MCF 10A (cell line): ENCODE data around the gene MAGI1. TPM values are rescaled to one million over a fixed set of nuclear protein-coding genes. Genes with fewer than 3 reads are reported as not detected.

Source experiments
- BruUV-seq: library from RNA; stranded (reverse); fragments of 400-500 nt; replicated peaks from 2 replicates; lab custom pipeline; 2021; lab: Mats Ljungman, UMichigan
- CTCF ChIA-PET: fragments of 300-600 bp; sonication (Branson Sonifier 250); formaldehyde crosslinking; extraction: SDS; loops from one replicate; lab custom pipeline; 2021; ENCODE audit warnings: antibody characterized with exemption, inconsistent platforms; lab: Yijun Ruan, JAX
- POLR2A ChIA-PET: fragments of 300-600, 350-650 bp; sonication (Branson Sonifier 250); formaldehyde crosslinking; extraction: SDS; loops from one replicate; lab custom pipeline; 2020; ENCODE audit warnings: antibody characterized with exemption, inconsistent platforms; lab: Yijun Ruan, JAX
- DNase-seq: peaks from one replicate; pipeline ENCODE4 v3.0.0-alpha.2; 2018; ENCODE audit not compliant: unreplicated experiment
- H3K27ac Mint-ChIP-seq: one replicate; pipeline ENCODE4 v1.8.0; 2022; ENCODE audit warnings: mild to moderate bottlenecking, low read depth, mixed read lengths; ENCODE audit not compliant: unreplicated experiment
- H3K27me3 Mint-ChIP-seq: one replicate; pipeline ENCODE4 v1.8.0; 2022; ENCODE audit warnings: mixed read lengths; ENCODE audit not compliant: insufficient read depth, unreplicated experiment
- H3K36me3 Mint-ChIP-seq: one replicate; pipeline ENCODE4 v1.8.0; 2022; ENCODE audit warnings: mild to moderate bottlenecking, moderate library complexity, mixed read lengths; ENCODE audit not compliant: insufficient read depth, unreplicated experiment
- H3K4me1 Mint-ChIP-seq: one replicate; pipeline ENCODE4 v1.8.0; 2022; ENCODE audit warnings: mixed read lengths; ENCODE audit not compliant: insufficient read depth, unreplicated experiment
- H3K4me3 Mint-ChIP-seq: one replicate; pipeline ENCODE4 v1.8.0; 2022; ENCODE audit warnings: mild to moderate bottlenecking, moderate library complexity, mixed read lengths; ENCODE audit not compliant: unreplicated experiment
- H3K9me3 Mint-ChIP-seq: one replicate; pipeline ENCODE4 v1.8.0; 2022; ENCODE audit warnings: mixed read lengths; ENCODE audit not compliant: unreplicated experiment
- intact Hi-C: fragments of 100-400 bp; cut with micrococcal nuclease; formaldehyde crosslinking; loops from 2 replicates; pipeline ENCODE4 v1.14.1; 2022
- total RNA-seq: library from RNA; stranded (reverse); gene quantifications from 2 replicates; pipeline ENCODE4 v1.2.3, GENCODE V29; 2022
- TF ChIP-seq, protein P1 (sequence below): fragments of 200-600 bp; IDR thresholded peaks from one replicate; pipeline ENCODE4 v1.8.0; 2022; ENCODE audit warnings: antibody characterized with exemption, mild to moderate bottlenecking; ENCODE audit not compliant: unreplicated experiment

Gene MAGI1
- total RNA-seq, 1 experiment from 2014 or later: 6.2 TPM

DNA sequence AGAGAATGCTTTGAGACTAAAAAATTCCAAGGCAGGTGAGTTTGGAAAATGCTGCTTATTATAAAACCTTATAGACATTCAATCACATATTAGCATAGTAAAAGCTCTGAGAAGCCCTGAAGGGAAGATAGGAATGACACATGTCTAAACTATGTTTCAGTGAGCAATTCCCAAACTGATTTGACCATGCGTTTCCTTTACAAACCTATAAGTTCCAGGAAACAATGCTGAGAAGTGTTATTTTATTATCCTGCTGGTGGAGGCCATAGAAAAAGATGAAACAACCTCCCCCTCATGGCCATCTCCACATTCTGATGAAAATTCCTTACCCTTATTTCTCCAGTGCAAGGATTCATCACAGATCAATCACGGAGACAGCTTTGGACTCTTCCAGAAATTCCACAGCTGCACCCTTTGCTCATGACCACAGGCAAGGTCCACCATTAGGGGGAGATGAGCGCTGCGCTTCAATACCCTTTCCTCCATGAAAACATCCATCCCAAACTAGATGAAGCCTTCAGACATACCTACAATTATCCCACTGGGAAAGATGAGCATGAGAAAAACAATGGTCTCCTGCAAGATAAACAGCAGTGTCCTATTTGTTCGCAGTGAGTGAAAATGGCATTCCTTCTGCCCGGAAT, 372.1 kb downstream of the MAGI1 start:
- Mint-ChIP-seq H3K27me3 (no peaks in the 10 kb centered on the region), H3K27ac (no peak overlapping the region), H3K4me1 (peaks cover 20% of the 10 kb centered on the region), H3K9me3 (no peaks in the 10 kb centered on the region), H3K4me3 (no peak overlapping the region), H3K36me3 (no peaks in the 10 kb centered on the region)
- no peak for DNase-seq
- TF ChIP-seq, protein P1, sequence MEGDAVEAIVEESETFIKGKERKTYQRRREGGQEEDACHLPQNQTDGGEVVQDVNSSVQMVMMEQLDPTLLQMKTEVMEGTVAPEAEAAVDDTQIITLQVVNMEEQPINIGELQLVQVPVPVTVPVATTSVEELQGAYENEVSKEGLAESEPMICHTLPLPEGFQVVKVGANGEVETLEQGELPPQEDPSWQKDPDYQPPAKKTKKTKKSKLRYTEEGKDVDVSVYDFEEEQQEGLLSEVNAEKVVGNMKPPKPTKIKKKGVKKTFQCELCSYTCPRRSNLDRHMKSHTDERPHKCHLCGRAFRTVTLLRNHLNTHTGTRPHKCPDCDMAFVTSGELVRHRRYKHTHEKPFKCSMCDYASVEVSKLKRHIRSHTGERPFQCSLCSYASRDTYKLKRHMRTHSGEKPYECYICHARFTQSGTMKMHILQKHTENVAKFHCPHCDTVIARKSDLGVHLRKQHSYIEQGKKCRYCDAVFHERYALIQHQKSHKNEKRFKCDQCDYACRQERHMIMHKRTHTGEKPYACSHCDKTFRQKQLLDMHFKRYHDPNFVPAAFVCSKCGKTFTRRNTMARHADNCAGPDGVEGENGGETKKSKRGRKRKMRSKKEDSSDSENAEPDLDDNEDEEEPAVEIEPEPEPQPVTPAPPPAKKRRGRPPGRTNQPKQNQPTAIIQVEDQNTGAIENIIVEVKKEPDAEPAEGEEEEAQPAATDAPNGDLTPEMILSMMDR: no peak
- BruUV-seq: no TSS peak
- intact Hi-C loops: no loop called here
- ChIA-PET POLR2A (no interaction called here), CTCF (no interaction called here)

DNA sequence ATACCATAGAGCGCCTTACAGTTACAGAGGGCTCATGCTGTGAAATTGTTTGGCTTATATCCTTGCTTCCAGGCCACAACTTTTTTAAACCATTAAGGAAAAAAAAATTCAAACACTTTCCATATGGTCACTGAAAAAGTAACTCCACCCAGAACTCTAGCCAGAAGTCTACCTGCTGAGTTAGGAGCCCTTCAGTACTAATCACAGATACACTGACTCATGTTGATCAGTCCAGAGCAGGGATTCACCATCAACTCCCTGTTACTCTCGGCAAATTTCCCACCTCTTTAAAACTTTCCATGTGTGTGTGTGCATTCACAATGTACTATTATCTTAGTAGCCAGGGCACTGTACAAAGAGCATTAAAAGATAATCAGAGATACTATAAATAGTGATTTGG, 372.8 kb downstream of the MAGI1 start:
- peaks cover 20% of the 10 kb centered on the region for H3K4me1 Mint-ChIP-seq
- DNase-seq: no peak
- no peaks in the 10 kb centered on the region for H3K36me3 Mint-ChIP-seq
- no peaks in the 10 kb centered on the region for H3K27me3 Mint-ChIP-seq
- BruUV-seq: no TSS peak
- intact Hi-C loops: no loop called here
- no peak overlapping the region for H3K27ac Mint-ChIP-seq
- H3K4me3 Mint-ChIP-seq: no peak overlapping the region
- TF ChIP-seq, protein P1: no peak
- ChIA-PET POLR2A (no interaction called here), CTCF (no interaction called here)
- no peaks in the 10 kb centered on the region for H3K9me3 Mint-ChIP-seq

- intact Hi-C loops: no loop called here
- TF ChIP-seq, protein P1: no peak
- CTCF ChIA-PET: no interaction called here
- no peaks in the 10 kb centered on the region for H3K27me3 Mint-ChIP-seq
- H3K4me3 Mint-ChIP-seq: no peak overlapping the region
- H3K9me3 Mint-ChIP-seq: no peaks in the 10 kb centered on the region
- H3K4me1 Mint-ChIP-seq: peaks cover 18% of the 10 kb centered on the region
- no peak overlapping the region for H3K27ac Mint-ChIP-seq
- POLR2A ChIA-PET: no interaction called here
- no peaks in the 10 kb centered on the region for H3K36me3 Mint-ChIP-seq
- DNase-seq: no peak
- no TSS peak for BruUV-seq
Observed at GRCh38 chr3:65664931-65665330, 373.8 kb downstream of the MAGI1 start.

- peaks cover 13% of the 10 kb centered on the region for H3K4me1 Mint-ChIP-seq
- no TSS peak for BruUV-seq
- no peaks in the 10 kb centered on the region for H3K9me3 Mint-ChIP-seq
- H3K27me3 Mint-ChIP-seq: no peaks in the 10 kb centered on the region
- intact Hi-C loops: no loop called here
- no peak overlapping the region for H3K4me3 Mint-ChIP-seq
- no peak for DNase-seq
- TF ChIP-seq, protein P1: no peak
- CTCF ChIA-PET: no interaction called here
- POLR2A ChIA-PET: interaction anchor here (0.8 kb wide), 1 partner anchor 22 kb away, joined by 3 read pairs; no protein-coding TSS in a partner anchor
- H3K36me3 Mint-ChIP-seq: no peaks in the 10 kb centered on the region
- no peak overlapping the region for H3K27ac Mint-ChIP-seq
Observed at GRCh38 chr3:65664446-65664845, 374.3 kb downstream of the MAGI1 start.
